HEK293T (cell line): ENCODE measurements around the gene FKBP15.
"Not testable (repeated sequence)": the region's sequence is repeated elsewhere in the genome, so short reads cannot be mapped to it uniquely, and the experiment has no call there.

Experiments used
- CTCF ChIA-PET: fragments of 350-600 bp; formaldehyde crosslinking; extraction: SDS; loops from one replicate; lab custom pipeline; 2021; ENCODE audit warnings: antibody characterized with exemption, inconsistent platforms; lab: Yijun Ruan, JAX
- POLR2A ChIA-PET: fragments of 350-600 bp; formaldehyde crosslinking; extraction: SDS; loops from one replicate; lab custom pipeline; 2020; ENCODE audit warnings: antibody characterized with exemption, inconsistent platforms; lab: Yijun Ruan, JAX
- DNase-seq: peaks from one replicate; pipeline ENCODE4 v3.0.0; 2012; ENCODE audit warnings: mixed read lengths; ENCODE audit errors: extremely low spot score
- FOXK2 ChIP-seq: fragments of 450-650 bp; IDR thresholded peaks from 2 replicates; pipeline ENCODE4 v1.6.1; 2016; ENCODE audit warnings: mild to moderate bottlenecking
- FOXM1 ChIP-seq: fragments of 450-650 bp; IDR thresholded peaks from 2 replicates; pipeline ENCODE4 v1.6.1; 2017; ENCODE audit warnings: mild to moderate bottlenecking, borderline replicate concordance
- HDGF ChIP-seq: fragments of 450-650 bp; IDR thresholded peaks from 2 replicates; pipeline ENCODE4 v1.6.1; 2017; ENCODE audit warnings: antibody characterized with exemption, borderline replicate concordance
- LEF1 ChIP-seq: fragments of 450-650 bp; IDR thresholded peaks from 2 replicates; pipeline ENCODE4 v1.6.1; 2017; ENCODE audit warnings: mild to moderate bottlenecking, borderline replicate concordance
- NFRKB ChIP-seq: fragments of 450-650 bp; IDR thresholded peaks from 2 replicates; pipeline ENCODE4 v1.6.1; 2016; ENCODE audit warnings: mild to moderate bottlenecking, moderate library complexity

Gene FKBP15

DNA sequence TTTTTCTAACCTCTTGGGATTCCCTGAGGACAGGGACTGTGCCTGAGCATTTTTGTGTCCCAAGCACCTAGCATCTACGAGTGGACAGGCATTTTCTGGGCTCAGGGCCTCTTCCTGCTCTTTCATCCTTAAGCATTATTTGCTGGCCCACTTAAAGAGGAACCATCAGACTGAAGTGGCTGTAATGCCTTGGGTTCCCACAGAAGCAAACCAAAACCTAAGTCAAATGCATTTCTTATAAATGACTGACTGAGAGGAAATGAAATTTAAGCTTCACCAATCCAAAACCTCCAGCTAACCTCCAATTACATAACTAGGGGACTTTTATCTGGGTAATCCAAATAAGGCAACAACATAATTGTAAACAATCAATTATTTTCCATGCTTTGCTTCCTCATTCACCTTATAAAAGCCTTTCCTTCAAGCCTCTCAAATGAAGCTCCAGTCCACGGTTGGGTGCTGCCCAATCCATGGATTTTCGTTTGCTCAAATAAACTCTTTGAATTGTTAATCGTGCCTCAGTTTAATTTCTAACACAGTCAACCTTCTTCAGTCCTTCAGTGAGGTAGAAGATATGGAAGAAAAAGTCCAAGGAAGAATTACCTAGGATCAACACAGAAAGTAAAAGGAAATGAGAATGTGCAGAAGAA, 95.6 kb downstream of the FKBP15 start:
- ChIA-PET POLR2A (no interaction called here), CTCF (no interaction called here)
- TF ChIP-seq LEF1 (no peak), FOXM1 (no peak), NFRKB (no peak), FOXK2 (no peak), HDGF (no peak)
- DNase-seq: no peak

DNA sequence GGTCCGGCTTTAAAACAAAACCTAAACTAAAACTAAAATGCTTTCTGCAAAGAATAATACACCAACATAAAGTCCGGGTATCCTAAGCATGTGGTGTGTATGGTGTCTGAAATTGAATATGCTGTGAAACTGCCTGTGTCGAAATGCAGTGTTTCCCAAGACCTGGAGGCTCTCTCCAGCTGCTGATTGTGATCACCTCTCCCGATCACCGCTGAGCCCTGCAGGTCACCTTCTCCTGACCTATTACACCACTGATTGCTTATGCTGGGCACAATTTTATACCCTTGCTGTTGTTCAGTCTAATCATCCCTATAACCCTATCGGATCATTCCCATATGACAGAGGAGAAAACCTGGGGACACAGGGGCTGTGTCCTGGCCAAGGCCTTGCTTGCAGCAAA, 102.2 kb downstream of the FKBP15 start:
- DNase-seq, POLR2A ChIA-PET, CTCF ChIA-PET: not testable (repeated sequence)
